NCI-H1105 (cell line): ENCODE data around the gene HAPSTR1.

ENCODE experiments used
- DNase-seq: peaks from one replicate; lab custom pipeline; 2025; lab: John Stamatoyannopoulos, UW

Gene HAPSTR1

DNA sequence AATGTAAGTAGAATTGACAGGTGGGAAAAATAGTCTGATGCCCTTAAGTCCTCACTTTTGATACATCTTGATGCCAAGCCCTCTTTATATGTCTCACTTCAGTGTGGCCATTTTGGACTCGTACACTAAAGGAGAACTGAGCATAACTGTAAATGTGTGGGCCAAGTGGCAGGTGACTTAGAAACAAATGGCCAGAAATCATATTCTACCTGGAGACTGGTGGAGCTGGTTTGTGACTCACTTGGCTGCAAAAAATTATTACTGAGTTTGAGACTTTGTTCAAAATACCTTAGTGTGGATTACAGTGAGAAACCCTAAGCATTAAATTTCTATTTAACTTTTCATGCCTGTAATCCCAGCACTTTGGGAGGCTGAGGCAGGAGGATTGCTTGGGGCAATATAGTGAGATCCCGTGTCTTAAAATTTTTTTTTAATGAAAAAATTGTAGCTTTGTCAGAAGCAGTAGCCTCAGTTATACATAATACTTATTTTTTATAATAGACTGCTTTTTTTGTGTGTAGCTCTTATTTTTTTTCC, 5.0 kb downstream of the HAPSTR1 start:
- DNase-seq: no peak

DNA sequence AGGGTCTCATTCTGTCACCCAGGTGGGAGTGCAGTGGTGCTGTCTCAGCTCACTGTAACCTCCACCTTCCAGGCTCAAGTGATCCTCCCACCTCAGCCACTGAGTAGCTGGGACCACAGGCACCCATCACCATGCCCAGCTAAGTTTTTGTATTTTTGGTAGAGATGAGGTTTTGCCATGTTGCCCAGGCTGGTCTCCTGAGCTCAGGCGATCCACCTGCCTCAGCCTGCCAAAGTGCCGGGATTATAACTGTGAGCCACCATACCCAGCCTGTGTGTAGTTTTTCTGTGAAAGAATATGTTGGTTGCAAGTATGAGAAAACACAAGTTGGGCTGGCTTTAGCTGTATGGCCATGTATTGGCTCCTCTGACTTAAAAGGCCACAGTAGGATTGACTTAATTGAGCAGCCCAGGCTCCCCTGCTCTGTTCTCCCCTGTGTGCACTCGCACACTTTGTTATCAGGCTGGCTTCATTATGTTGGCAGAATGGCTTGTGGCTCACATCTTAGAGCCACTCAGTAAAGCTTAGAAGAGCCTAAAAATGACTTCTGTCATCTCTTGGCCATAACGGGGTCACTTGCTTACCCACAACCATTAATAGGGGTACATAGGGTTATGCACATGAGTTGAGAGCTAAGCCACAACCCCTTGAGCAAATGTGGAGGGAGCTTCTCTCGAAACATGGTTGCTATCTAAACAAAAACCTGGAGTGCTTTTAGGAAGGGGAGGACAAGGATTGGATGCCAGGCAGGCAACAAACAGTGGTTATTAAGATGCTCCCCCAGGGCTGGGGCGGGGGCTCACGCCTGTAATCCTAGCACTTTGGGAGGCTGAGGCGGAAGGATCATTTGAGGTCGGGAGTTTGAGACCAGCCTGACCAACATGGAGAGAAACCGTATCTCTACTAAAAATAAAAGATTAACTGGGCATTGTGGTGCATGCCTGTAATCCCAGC, 6.1 kb downstream of the HAPSTR1 start:
- no peak for DNase-seq

DNA sequence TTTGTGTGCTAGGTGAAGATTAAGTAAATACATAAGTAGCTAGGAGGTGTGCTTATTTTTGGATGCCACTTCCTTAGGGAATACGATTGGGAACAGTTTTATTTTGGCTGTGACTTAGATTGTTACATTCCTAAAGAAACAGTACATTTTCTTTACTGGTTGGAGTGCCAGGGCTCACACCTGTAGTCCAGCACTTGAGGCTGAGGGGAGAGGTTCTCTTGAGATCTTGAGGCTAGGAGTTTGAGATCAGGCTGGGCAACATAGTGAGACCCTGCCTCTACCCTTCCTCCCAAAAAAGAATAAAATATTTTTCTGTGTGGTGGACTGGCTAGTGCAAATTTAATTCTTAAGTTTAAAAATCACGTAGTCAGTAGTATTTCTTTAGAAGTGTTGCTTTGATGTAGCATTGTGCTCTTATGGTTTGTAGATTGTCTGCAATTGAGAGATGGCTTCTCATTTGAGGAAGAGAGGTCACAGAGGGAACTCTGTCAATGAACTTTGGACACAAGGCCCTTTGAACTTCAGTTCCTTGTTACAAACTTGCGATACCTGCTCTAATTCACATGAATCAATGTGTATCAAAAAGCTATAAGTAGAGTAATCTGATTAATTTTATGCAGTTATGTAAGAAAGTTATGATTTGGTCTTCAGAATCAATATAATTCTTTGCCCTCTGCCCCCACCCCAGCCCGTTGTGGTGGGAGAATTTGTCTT, 7.1 kb downstream of the HAPSTR1 start:
- no peak for DNase-seq

DNA sequence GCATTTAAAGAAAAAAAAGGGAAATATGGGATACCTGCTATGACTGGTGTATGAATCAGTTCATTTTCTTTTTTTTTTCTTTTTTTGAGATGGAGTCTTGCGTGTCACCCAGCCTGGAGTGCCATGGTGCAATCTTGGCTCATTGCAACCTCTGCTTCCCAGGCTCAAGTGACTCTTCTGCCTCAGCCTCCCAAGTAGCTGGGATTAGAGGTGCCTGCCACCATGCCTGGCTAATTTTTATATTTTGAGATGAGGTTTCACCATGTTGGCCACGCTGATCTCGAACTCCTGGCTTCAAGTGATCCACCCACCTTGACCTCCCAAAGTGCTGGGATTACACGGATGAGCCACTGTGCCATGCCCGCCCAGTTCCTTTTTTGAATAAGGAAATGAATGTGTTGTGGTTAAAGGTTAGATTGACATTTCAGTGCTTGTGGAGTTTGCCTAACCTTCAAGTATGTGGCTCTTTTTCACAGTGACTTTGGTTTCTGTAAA, 7.7 kb downstream of the HAPSTR1 start:
- DNase-seq: no peak

DNA sequence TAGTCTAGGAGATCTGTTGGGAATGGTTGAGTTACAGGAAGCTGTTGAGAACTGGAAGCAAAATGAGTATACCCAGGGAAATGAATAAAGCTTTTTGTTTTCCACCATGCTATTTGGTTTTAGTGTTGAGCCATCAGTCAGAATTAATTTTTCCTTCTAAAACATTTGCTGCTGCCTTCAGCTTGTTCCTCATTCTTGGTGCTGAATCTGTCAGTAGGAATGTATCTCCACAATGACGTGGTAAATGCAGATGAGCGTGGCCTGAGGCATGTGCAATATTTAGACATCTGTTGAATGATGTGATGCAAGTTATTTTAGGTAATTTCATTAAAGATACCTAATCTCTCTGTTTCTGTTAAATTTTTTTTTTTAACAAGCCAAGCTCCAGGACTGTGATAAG, 10.9 kb downstream of the HAPSTR1 start:
- no peak for DNase-seq

DNA sequence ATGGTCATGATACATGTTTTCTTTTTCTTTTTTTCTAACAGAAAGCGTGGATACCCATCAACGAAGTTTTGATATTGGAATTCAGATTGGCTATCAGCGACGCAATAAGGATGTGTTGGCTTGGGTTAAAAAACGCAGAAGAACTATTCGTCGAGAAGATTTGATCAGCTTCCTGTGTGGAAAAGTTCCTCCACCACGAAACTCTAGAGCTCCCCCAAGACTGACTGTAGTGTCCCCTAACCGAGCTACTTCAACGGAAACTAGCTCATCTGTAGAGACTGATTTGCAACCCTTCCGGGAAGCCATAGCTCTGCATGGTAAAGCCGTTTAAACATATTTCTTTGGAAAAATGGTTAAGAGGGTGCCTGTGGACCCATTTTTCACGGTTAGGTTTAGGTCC, 11.5 kb downstream of the HAPSTR1 start:
- no peak for DNase-seq

DNA sequence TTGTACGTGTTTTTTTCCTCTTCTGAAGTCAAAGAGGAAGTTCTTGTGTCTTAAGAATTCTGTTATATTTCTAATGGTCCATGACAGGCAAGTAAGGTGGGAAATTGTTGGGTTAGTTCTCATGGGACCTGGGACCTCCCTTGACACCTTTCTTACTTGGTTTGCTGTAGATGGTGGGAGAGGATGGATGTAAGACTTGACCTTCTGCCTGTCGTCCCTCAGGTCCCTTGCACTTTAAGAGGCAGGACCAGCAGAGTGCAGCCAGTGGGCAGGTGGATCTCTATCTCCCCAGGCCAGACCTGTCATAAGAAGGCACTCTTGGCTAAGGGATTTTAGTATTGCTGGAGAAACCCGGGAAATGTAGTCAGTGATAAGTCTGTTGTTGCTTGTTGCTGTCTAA, 12.1 kb downstream of the HAPSTR1 start:
- no peak for DNase-seq

DNA sequence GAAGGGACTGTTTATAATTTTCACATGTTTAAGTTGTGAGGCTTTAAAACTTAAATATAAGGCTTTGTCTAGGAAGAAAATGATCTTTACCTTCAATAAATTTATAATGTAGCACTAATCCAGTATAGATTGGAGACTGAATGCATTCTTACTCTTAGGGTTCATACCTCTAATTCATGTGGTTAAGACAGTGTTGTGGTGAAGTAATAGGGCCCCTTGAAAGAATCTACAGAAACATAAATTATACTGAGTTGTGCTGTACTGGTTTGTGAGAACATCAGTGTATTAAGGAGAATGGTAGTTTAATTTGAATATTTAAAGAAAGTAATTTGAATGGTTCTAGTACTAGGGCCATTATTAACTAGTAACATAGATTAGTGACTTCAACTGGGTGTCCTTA, 13.7 kb downstream of the HAPSTR1 start:
- no peak for DNase-seq

DNA sequence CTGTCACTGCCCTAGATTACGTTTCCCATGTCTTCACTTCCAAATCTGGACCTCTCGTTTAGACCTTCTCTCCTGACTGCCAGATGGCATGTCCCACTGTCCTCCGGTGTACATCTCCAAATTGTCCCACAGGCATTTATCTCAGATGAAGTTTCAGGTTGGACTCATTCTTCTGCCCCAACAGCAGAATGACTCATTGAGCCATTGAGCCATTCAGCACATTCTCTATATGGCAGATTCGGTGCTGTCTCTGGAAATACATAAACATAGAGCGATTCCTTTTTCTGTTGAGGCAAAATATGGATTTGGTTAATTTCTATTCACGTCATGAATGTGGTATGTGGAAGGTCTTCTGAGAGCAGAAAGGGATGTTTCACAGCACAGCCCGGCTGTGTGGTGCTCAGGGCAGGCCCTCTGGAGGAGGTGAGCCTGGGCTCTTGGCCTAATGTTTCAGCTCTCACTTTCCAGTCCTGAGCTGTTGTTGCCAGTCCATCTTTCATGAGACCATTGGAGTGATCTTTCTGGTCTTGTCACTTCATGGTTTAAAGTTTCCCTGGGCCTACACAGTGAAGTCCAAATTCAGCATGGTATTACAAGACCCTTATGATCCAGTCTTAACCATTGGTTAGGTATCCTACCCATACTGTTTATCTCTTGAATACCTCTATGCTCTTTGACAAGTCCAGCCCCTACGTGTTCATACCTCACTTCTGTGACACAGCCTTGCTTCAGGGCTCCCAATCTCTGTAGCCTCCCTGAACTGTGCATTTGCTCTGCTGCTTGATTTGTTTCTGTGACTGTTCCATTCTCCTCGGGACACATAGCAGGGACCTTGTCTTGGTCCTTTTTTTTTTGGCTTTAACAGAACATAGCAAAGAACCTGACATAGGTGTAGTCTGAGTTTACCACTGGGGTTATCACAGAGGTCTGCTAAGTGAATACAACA, 15.9 kb downstream of the HAPSTR1 start:
- DNase-seq: no peak

DNA sequence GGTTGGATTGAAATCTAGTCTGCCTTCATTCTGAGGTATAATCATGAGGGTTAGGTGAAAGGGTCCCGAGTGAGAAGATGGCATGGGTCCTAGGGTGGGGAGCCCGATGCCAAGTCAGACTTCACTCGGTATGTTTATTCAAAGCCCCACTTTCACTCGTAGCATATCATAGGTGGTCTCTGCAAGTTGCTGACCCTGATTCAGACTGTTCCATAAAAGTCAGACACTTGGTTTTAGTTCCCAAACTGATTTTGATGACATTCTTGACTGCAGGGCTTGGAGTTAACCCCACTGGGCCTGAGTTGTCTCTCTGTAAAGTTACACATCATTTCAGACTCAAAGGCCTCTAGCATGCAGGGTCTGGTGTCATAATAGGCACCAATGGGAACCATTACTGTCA, 17.8 kb downstream of the HAPSTR1 start:
- DNase-seq: no peak

DNA sequence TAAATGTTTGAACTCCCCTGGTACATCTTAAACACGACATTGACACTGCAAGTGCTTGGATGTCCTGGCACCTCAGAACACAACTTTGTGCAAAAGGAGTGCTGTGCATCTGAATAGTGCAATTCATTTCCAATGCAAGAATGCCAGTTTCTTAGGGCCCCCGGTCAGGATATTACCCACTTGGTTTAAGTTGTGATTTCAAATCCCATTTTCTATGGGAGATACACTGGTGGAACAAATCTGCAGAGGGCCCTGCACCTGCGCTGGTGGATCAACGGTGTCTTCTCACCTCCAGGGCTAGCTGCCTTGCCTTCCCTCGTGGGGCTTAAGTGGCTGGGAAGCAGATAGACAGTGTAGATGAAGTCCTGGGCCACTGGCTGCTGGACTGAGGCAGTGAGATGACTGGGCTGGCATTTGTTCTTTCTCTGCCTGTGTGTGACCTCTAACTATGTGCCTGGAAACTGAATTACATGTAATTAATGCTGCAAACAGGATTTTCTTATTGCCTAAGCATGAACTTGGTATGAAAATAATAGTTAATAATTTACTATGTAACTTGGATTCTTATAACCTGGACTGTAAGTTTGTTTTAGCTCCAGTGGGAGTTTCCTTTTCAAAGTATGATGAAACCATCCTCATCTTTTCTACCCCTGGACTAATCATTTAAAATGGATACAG, 20.9 kb downstream of the HAPSTR1 start:
- DNase-seq: no peak

DNA sequence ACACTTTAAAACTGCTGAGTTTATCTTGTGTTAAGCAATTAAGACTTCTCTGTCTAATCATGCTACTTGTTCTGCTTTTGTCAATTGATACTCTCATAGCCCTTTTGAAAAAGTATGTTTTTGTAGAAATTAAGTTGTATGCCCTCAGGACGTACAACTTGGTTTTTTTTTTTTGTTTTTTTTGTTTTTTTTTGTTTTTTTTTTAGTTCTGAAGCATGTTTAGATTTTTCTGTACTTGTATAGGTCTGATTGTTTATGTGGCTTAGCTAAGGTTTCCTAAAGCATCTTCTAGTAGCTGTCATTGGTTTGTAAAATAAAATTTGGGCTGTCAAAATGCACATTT, 21.4 kb downstream of the HAPSTR1 start:
- DNase-seq: no peak

DNA sequence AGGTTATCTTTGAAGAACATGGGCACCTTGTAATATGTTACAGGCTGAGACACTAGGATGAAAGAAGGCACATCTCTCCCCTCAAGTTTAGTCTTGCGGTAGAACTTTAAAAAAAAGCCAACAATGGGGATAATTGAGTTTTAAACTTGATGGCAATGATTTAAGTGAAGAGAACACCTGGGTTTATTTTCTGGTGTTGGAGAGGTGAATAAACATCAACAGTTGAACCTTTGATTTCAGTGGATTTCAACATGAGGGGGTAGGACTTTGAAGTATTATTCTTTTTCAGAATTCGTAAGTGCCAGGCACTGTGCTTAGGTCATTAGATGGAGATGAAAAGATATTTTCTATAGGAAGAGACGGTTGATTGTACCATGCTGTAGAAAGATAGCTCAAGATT, 22.3 kb downstream of the HAPSTR1 start:
- no peak for DNase-seq

DNA sequence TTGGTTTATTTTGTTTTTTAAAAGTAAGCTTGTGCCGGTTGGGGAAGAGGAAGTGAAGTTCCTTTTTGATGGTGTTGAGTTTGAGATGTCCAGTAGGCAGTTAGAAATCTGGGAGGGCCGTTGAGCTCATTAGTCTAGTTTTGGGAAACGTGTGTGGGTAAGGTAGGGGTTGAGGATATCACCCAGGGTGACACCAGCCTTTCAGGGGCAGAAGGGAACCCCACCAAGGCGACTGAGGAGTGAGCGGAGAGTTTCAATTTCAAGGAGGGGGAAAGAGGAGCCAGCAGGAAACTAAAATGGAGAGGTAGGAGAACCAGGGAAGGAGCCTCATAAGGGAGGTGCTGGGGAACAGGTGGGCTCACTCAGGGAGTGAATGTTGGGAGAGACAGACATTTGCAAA, 22.7 kb downstream of the HAPSTR1 start:
- no peak for DNase-seq

DNA sequence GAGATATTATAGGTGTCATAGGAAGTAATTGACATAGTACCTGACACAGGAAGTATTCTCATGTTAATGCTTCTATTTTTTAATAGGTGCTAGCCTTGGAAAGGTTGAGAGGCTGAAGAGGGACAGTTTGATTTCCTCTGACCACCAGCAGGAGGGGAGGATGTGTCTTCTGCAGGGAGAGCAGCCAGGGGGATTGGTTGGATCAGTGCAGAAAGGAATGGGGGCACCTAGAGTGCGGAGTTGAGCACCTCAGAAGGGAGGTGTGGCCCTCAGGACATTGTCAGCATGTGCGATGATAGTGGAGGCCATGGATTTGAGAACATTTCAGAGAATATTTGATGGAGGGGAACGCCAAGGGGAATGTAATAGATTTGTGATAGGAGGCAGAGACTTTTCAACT, 23.4 kb downstream of the HAPSTR1 start:
- DNase-seq: no peak

DNA sequence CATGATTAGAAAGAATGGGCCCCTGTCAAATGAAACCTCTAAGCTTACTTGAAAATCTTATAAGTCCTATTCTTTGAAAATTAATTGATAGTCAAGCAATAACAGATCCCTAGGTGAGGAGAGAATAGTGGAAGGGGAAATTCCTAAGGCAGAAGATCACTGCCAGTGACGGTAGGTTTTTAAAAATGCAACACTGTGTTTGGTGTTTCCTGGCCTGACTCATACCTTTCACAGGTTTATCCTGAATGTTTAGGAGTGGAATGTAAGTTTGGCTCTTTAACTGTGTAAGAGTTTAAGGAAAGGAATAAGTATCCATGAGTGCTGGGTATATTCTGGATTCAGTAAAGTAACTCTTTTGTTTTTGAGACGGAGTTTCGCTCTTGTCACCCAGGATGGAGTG, 23.8 kb downstream of the HAPSTR1 start:
- DNase-seq: no peak

DNA sequence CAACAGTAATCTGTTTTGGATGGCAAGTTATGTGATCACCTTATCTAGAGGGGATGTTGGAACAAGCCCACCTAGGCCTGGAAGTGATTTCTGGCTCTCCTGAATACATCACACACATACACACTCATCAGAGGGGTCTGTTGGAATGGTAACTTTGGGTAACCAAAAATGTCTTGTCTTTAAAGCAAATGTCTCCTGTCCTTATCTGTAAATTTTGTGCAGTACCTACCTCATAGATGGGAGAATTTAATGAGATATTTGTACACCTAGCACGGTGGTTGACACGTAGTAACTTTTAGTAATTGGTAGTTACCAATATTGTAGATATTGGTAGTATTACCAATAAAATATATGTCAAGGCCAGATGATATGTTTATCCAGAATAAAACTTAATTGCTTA, 24.7 kb downstream of the HAPSTR1 start:
- DNase-seq: no peak

DNA sequence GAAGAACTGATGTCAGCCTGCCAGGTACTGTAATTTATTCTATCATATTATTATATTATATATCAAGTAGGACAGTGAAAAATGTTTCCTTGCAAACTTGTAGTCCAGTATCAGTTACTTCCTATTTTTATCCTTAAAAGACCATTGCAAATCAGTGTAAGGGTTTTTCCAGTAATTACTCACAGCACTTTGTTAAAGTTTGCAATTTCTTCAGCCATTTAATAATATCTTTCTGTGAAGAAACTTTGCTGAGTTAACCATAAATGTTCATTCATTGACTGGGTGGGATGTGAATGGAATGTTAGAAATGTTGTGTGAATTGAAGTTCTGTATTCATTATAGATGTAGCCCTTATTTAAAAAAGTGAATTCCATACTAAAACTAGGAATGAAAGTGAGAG, 26.7 kb downstream of the HAPSTR1 start:
- DNase-seq: no peak

DNA sequence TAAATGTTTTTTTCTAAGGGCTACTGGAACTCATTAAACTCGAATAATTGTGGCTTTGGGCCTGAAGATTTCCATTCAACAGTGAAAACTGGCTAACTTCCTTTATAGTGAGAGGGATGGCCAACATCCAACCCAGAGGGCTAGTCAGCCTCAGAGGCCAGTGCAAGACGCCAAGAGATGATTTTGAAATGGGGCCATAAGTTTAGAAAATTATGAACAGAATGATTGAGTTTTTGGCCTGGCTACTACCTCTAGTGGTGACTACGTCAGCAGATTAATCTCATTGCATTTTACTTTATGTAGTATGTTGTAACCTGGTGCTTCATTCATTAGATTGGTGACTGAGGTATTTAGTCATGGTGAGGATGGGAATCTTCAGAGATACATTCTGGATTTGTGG, 28.4 kb downstream of the HAPSTR1 start:
- no peak for DNase-seq

DNA sequence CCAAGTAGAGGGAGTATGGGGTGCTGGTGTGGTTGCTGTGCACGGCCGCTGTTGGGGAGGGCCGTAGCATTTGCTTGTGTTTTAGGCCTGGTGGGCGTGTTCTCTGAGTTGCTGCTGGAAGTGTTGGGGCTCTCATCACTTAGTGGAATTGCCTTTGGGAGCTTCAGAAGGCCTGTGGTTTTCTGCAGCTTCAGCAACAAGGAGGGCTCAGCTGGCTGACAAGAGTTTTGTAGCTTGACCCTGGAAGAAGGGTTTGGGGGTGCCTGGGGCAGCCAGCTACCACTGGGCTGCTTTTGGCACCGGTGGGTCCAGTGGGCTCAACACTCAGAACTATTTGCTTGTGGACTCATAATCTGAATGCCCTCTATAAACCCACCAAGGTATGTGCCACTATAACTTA, 30.9 kb downstream of the HAPSTR1 start:
- DNase-seq: no peak

DNA sequence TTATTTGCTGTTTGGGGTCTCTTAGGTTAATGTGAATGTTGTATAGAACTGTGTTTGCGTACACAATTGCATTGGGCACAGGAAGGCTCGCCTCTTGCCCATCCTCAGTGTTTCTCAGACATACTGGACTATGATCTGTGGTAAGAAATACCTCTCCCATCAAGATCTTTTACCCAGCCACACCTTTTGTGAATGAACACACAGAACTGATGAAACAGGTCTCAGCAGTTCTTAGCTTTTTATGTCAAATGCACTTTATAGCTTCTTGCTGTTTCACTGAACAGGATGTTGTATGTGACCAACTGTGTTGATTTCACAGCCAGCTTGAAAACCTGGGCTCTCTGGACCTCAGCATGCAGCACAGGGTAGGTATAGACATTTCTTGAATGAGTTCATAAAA, 31.5 kb downstream of the HAPSTR1 start:
- DNase-seq: no peak
